Activated CD8-positive, alpha-beta memory T cell treated with anti-CD3 and anti-CD28 coated beads, Interleukin-2, amount 50 U/mL, for 1 hour (primary cell): ENCODE measurements around the gene CHST8.

Experiments used
- DNase-seq: peaks from one replicate; pipeline ENCODE4 v3.0.0-alpha.2; 2020; ENCODE audit errors: extremely low read depth

Gene CHST8

GRCh38 chr19:33714149-33714548 lies 92.4 kb downstream of the CHST8 start:
- no peak for DNase-seq

GRCh38 chr19:33715462-33715861 lies 93.7 kb downstream of the CHST8 start:
- DNase-seq: no peak

GRCh38 chr19:33717878-33718277 lies 96.1 kb downstream of the CHST8 start:
- DNase-seq: no peak

- DNase-seq: no peak
These were observed 97.0 kb downstream of the CHST8 start for GRCh38 chr19:33718651-33719254.

GRCh38 chr19:33719366-33720154 lies 97.8 kb downstream of the CHST8 start:
- DNase-seq: no peak

GRCh38 chr19:33720155-33720493 lies 98.4 kb downstream of the CHST8 start:
- DNase-seq: no peak

- no peak for DNase-seq
These were observed 99.2 kb downstream of the CHST8 start for GRCh38 chr19:33720691-33721682.

GRCh38 chr19:33721735-33722297 lies 100.1 kb downstream of the CHST8 start:
- no peak for DNase-seq

- DNase-seq: no peak
These were observed 100.9 kb downstream of the CHST8 start for GRCh38 chr19:33722456-33723239.

- DNase-seq: no peak
These were observed 101.8 kb downstream of the CHST8 start for GRCh38 chr19:33723512-33723911.

GRCh38 chr19:33724021-33724720 lies 102.4 kb downstream of the CHST8 start:
- DNase-seq: no peak

- no peak for DNase-seq
These were observed 102.9 kb downstream of the CHST8 start for GRCh38 chr19:33724721-33725060.

- DNase-seq: no peak
These were observed 103.8 kb downstream of the CHST8 start for GRCh38 chr19:33725567-33725966.

GRCh38 chr19:33726756-33727155 lies 105.0 kb downstream of the CHST8 start:
- DNase-seq: no peak

GRCh38 chr19:33727331-33727998 lies 105.7 kb downstream of the CHST8 start:
- no peak for DNase-seq

- no peak for DNase-seq
These were observed 106.4 kb downstream of the CHST8 start for GRCh38 chr19:33728141-33728540.

- DNase-seq: no peak
These were observed 109.3 kb downstream of the CHST8 start for GRCh38 chr19:33730858-33731607.

- DNase-seq: no peak
These were observed 110.1 kb downstream of the CHST8 start for GRCh38 chr19:33731881-33732280.

- DNase-seq: no peak
These were observed 113.2 kb downstream of the CHST8 start for GRCh38 chr19:33734913-33735312.
